ENCODE results near the gene CFAP90.

Gene CFAP90

GRCh38 chr5:7794823-7795222 lies 56.1 kb downstream of the CFAP90 start:
- no peak for TF ChIP-seq EZH2phosphoT487 (IDR thresholded peaks at IDR 0.05; ENCODE audit: borderline replicate concordance, low read length)
- TF ChIP-seq, protein P1, sequence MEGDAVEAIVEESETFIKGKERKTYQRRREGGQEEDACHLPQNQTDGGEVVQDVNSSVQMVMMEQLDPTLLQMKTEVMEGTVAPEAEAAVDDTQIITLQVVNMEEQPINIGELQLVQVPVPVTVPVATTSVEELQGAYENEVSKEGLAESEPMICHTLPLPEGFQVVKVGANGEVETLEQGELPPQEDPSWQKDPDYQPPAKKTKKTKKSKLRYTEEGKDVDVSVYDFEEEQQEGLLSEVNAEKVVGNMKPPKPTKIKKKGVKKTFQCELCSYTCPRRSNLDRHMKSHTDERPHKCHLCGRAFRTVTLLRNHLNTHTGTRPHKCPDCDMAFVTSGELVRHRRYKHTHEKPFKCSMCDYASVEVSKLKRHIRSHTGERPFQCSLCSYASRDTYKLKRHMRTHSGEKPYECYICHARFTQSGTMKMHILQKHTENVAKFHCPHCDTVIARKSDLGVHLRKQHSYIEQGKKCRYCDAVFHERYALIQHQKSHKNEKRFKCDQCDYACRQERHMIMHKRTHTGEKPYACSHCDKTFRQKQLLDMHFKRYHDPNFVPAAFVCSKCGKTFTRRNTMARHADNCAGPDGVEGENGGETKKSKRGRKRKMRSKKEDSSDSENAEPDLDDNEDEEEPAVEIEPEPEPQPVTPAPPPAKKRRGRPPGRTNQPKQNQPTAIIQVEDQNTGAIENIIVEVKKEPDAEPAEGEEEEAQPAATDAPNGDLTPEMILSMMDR (IDR thresholded peaks at IDR 0.05; ENCODE audit: low read depth, low read length, poor library complexity, severe bottlenecking) = no peak
- Histone ChIP-seq H3K27ac (ENCODE audit: low read depth, low read length) (no peak overlapping the region), H3K27me3 (ENCODE audit: control insufficient read depth, low read length) (no peaks in the 10 kb centered on the region)

DNA sequence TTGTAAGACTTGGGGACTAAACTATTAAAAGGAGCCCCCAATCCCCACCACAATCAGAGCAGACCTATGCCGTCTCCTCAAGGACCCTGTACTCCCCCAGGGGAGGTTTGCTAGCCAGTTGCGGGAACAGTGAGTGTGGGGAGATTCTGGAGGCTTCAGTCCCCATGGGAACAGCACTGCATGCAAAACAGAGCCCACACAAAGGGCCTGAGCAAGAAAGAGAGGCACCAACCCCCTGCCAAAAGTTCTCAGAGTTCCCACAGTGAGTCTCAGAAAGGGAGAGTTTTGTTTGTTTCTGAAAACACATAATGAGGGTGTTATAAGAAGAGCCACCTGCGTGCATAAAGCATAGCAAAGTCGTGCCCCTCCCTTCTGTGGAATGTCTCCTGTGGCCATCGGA lies 56.6 kb downstream of the CFAP90 start:
- H3K27ac ChIP-seq (ENCODE audit: low read depth, low read length) = no peak overlapping the region
- H3K9me2 ChIP-seq (replicated peaks; ENCODE audit: control insufficient read depth, low read length) = no peaks in the 10 kb centered on the region
- H4K20me1 ChIP-seq (ENCODE audit: control insufficient read depth, insufficient read depth, low read depth, low read length) = no peaks in the 10 kb centered on the region
- H3K36me3 ChIP-seq (ENCODE audit: control insufficient read depth, low read length) = no peaks in the 10 kb centered on the region
- no peak overlapping the region for H3K4me2 ChIP-seq (ENCODE audit: low read length)
- no peaks in the 10 kb centered on the region for H3K27me3 ChIP-seq (ENCODE audit: control insufficient read depth, low read length)
- no peak for TF ChIP-seq EZH2phosphoT487 (IDR thresholded peaks at IDR 0.05; ENCODE audit: borderline replicate concordance, low read length)
- TF ChIP-seq, protein P1 (IDR thresholded peaks at IDR 0.05; ENCODE audit: low read depth, low read length, poor library complexity, severe bottlenecking) = no peak
- H3K4me1 ChIP-seq (ENCODE audit: control insufficient read depth, low read length) = no peaks in the 10 kb centered on the region
- H3K9me3 ChIP-seq (ENCODE audit: control insufficient read depth, insufficient read depth, low read length) = no peaks in the 10 kb centered on the region
- H3K4me3 ChIP-seq (ENCODE audit: low read length) = no peak overlapping the region
- H3F3A ChIP-seq (ENCODE audit: control insufficient read depth, insufficient read depth) = no peaks in the 10 kb centered on the region
- no peaks in the 10 kb centered on the region for H3K79me2 ChIP-seq (ENCODE audit: control insufficient read depth, low read length)

More at GRCh38 chr5:7794823-7795222, 56.1 kb downstream of the CFAP90 start:
- H3K4me1 ChIP-seq (ENCODE audit: control insufficient read depth, low read length) = no peaks in the 10 kb centered on the region
- H3F3A ChIP-seq (ENCODE audit: control insufficient read depth, insufficient read depth) = no peaks in the 10 kb centered on the region
- H3K4me2 ChIP-seq (ENCODE audit: low read length) = no peak overlapping the region
- H3K9me2 ChIP-seq (replicated peaks; ENCODE audit: control insufficient read depth, low read length) = no peaks in the 10 kb centered on the region
- no peaks in the 10 kb centered on the region for H3K9me3 ChIP-seq (ENCODE audit: control insufficient read depth, insufficient read depth, low read length)
- H4K20me1 ChIP-seq (ENCODE audit: control insufficient read depth, insufficient read depth, low read depth, low read length) = no peaks in the 10 kb centered on the region
- no peak overlapping the region for H3K4me3 ChIP-seq (ENCODE audit: low read length)
- H3K36me3 ChIP-seq (ENCODE audit: control insufficient read depth, low read length) = no peaks in the 10 kb centered on the region
- no peaks in the 10 kb centered on the region for H3K79me2 ChIP-seq (ENCODE audit: control insufficient read depth, low read length)

GRCh38 chr5:7793895-7794294 lies 57.0 kb downstream of the CFAP90 start:
- Histone ChIP-seq H4K20me1 (ENCODE audit: control insufficient read depth, insufficient read depth, low read depth, low read length) (no peaks in the 10 kb centered on the region), H3F3A (ENCODE audit: control insufficient read depth, insufficient read depth) (no peaks in the 10 kb centered on the region), H3K4me2 (ENCODE audit: low read length) (no peak overlapping the region), H3K36me3 (ENCODE audit: control insufficient read depth, low read length) (no peaks in the 10 kb centered on the region), H3K4me1 (ENCODE audit: control insufficient read depth, low read length) (no peaks in the 10 kb centered on the region), H3K9me3 (ENCODE audit: control insufficient read depth, insufficient read depth, low read length) (no peaks in the 10 kb centered on the region), H3K27ac (ENCODE audit: low read depth, low read length) (no peak overlapping the region), H3K9me2 (replicated peaks; ENCODE audit: control insufficient read depth, low read length) (no peaks in the 10 kb centered on the region), H3K79me2 (ENCODE audit: control insufficient read depth, low read length) (no peaks in the 10 kb centered on the region), H3K27me3 (ENCODE audit: control insufficient read depth, low read length) (no peaks in the 10 kb centered on the region), H3K4me3 (ENCODE audit: low read length) (no peak overlapping the region)
- TF ChIP-seq EZH2phosphoT487 (IDR thresholded peaks at IDR 0.05; ENCODE audit: borderline replicate concordance, low read length) = no peak
- TF ChIP-seq, protein P1 (IDR thresholded peaks at IDR 0.05; ENCODE audit: low read depth, low read length, poor library complexity, severe bottlenecking) = no peak

GRCh38 chr5:7789567-7789966 lies 61.4 kb downstream of the CFAP90 start:
- H3K27me3 ChIP-seq (ENCODE audit: control insufficient read depth, low read length) = no peaks in the 10 kb centered on the region
- no peaks in the 10 kb centered on the region for H4K20me1 ChIP-seq (ENCODE audit: control insufficient read depth, insufficient read depth, low read depth, low read length)
- H3K9me2 ChIP-seq (replicated peaks; ENCODE audit: control insufficient read depth, low read length) = no peaks in the 10 kb centered on the region
- TF ChIP-seq EZH2phosphoT487 (IDR thresholded peaks at IDR 0.05; ENCODE audit: borderline replicate concordance, low read length) = no peak
- TF ChIP-seq, protein P1 (IDR thresholded peaks at IDR 0.05; ENCODE audit: low read depth, low read length, poor library complexity, severe bottlenecking) = no peak
- no peak overlapping the region for H3K4me3 ChIP-seq (ENCODE audit: low read length)
- no peaks in the 10 kb centered on the region for H3K36me3 ChIP-seq (ENCODE audit: control insufficient read depth, low read length)
- no peak overlapping the region for H3K27ac ChIP-seq (ENCODE audit: low read depth, low read length)
- H3F3A ChIP-seq (ENCODE audit: control insufficient read depth, insufficient read depth) = no peaks in the 10 kb centered on the region
- H3K9me3 ChIP-seq (ENCODE audit: control insufficient read depth, insufficient read depth, low read length) = no peaks in the 10 kb centered on the region
- H3K79me2 ChIP-seq (ENCODE audit: control insufficient read depth, low read length) = no peaks in the 10 kb centered on the region
- no peak overlapping the region for H3K4me2 ChIP-seq (ENCODE audit: low read length)
- H3K4me1 ChIP-seq (ENCODE audit: control insufficient read depth, low read length) = no peaks in the 10 kb centered on the region
